WTC11 (cell line): ENCODE data around the gene JAKMIP1. TPM values are rescaled to one million over a fixed set of nuclear protein-coding genes. Genes with fewer than 3 reads are reported as not detected.

Source experiments
- ATAC-seq: fragments of 200-7000 bp; cut with Tn5 transposase; 2 replicates; pipeline ENCODE4 v1.10.0; 2021; ENCODE audit warnings: mild to moderate bottlenecking, moderate library complexity
- CTCF ChIA-PET: fragments of 300-600 bp; sonication (Branson Sonifier 250); formaldehyde crosslinking; loops from one replicate; lab custom pipeline; 2021; ENCODE audit warnings: antibody characterized with exemption; lab: Charles Lee
- POLR2A ChIA-PET: fragments of 350-600 bp; sonication (Branson Sonifier 250); formaldehyde crosslinking; loops from one replicate; lab custom pipeline; 2021; ENCODE audit warnings: antibody characterized with exemption; lab: Charles Lee
- DNase-seq: peaks from one replicate; pipeline ENCODE4 v3.0.0; 2021; ENCODE audit warnings: low spot score
- H3K27ac Mint-ChIP-seq: 2 replicates; pipeline ENCODE4 v1.8.0; 2021; ENCODE audit warnings: mixed read lengths
- H3K27me3 Mint-ChIP-seq: 2 replicates; pipeline ENCODE4 v1.8.0; 2021; ENCODE audit warnings: low read depth, mild to moderate bottlenecking, moderate library complexity, mixed read lengths
- H3K36me3 Mint-ChIP-seq: 2 replicates; pipeline ENCODE4 v1.8.0; 2021; ENCODE audit warnings: mixed read lengths
- H3K4me1 Mint-ChIP-seq: 2 replicates; pipeline ENCODE4 v1.8.0; 2022; ENCODE audit warnings: mixed read lengths
- H3K4me3 Mint-ChIP-seq: 2 replicates; pipeline ENCODE4 v1.8.0; 2021; ENCODE audit warnings: mild to moderate bottlenecking, moderate library complexity, mixed read lengths
- H3K9me3 Mint-ChIP-seq: 2 replicates; pipeline ENCODE4 v1.8.0; 2021; ENCODE audit warnings: mixed read lengths
- ATF2 ChIP-seq: sonication (generic); formaldehyde crosslinking; IDR thresholded peaks from 2 replicates; pipeline ENCODE4 v1.8.1; 2022; ENCODE audit warnings: low read depth, missing genetic modification reagents, borderline replicate concordance
- ATF3 ChIP-seq: sonication (generic); formaldehyde crosslinking; conservative IDR thresholded peaks from 2 replicates; pipeline ENCODE4 v1.8.1; 2022; ENCODE audit warnings: mild to moderate bottlenecking, missing genetic modification reagents
- CBFB ChIP-seq: sonication (generic); formaldehyde crosslinking; IDR thresholded peaks from 2 replicates; pipeline ENCODE4 v1.8.1; 2022; ENCODE audit warnings: mild to moderate bottlenecking, low read depth, missing genetic modification reagents
- CDX4 ChIP-seq: fragments of 250-450 bp; sonication (Bioruptor Pico); IDR thresholded peaks from 2 replicates; pipeline ENCODE4 v1.9.0; 2021; ENCODE audit warnings: moderate library complexity, mild to moderate bottlenecking, inconsistent platforms, borderline replicate concordance
- CREM ChIP-seq: sonication (generic); formaldehyde crosslinking; IDR thresholded peaks from 2 replicates; pipeline ENCODE4 v1.8.1; 2022; ENCODE audit warnings: mild to moderate bottlenecking, missing genetic modification reagents, moderate library complexity
- FOXP1 ChIP-seq: sonication (generic); formaldehyde crosslinking; IDR thresholded peaks from 2 replicates; pipeline ENCODE4 v1.8.0; 2022; ENCODE audit warnings: missing genetic modification reagents, mild to moderate bottlenecking, moderate library complexity, borderline replicate concordance
- GRHL2 ChIP-seq: fragments of 250-450 bp; sonication (Bioruptor Pico); IDR thresholded peaks from 2 replicates; pipeline ENCODE4 v1.8.0; 2022; ENCODE audit warnings: mild to moderate bottlenecking, moderate library complexity; ENCODE audit not compliant: insufficient replicate concordance, severe bottlenecking
- JAZF1 ChIP-seq: fragments of 250-450 bp; sonication (Bioruptor Pico); IDR thresholded peaks from 2 replicates; pipeline ENCODE4 v1.9.0; 2021; ENCODE audit warnings: moderate library complexity, mild to moderate bottlenecking, inconsistent platforms
- JUN ChIP-seq: sonication (generic); formaldehyde crosslinking; IDR thresholded peaks from 2 replicates; pipeline ENCODE4 v1.8.0; 2023; ENCODE audit warnings: mild to moderate bottlenecking, missing genetic modification reagents
- NFE2L1 ChIP-seq: sonication (generic); formaldehyde crosslinking; IDR thresholded peaks from 2 replicates; pipeline ENCODE4 v1.8.1; 2023; ENCODE audit warnings: missing genetic modification reagents
- NR2C2 ChIP-seq: sonication (generic); formaldehyde crosslinking; IDR thresholded peaks from 2 replicates; pipeline ENCODE4 v1.8.0; 2022; ENCODE audit warnings: mild to moderate bottlenecking, missing genetic modification reagents
- NR3C1 ChIP-seq: sonication (generic); formaldehyde crosslinking; conservative IDR thresholded peaks from 2 replicates; pipeline ENCODE4 v1.8.1; 2023; ENCODE audit warnings: low read depth, mild to moderate bottlenecking, missing genetic modification reagents
- PREB ChIP-seq: sonication (generic); formaldehyde crosslinking; IDR thresholded peaks from 2 replicates; pipeline ENCODE4 v1.8.1; 2022; ENCODE audit warnings: mild to moderate bottlenecking, missing genetic modification reagents, moderate library complexity, borderline replicate concordance
- PRRX2 ChIP-seq: fragments of 250-450 bp; sonication (Bioruptor Pico); IDR thresholded peaks from 2 replicates; pipeline ENCODE4 v1.8.0; 2021; ENCODE audit warnings: mild to moderate bottlenecking
- SMAD4 ChIP-seq: sonication (generic); formaldehyde crosslinking; IDR thresholded peaks from 2 replicates; pipeline ENCODE4 v1.8.0; 2022; ENCODE audit warnings: mild to moderate bottlenecking, missing genetic modification reagents
- USF1 ChIP-seq: sonication (generic); formaldehyde crosslinking; IDR thresholded peaks from 2 replicates; pipeline ENCODE4 v1.8.0; 2022; ENCODE audit warnings: mild to moderate bottlenecking, missing genetic modification reagents
- ZNF121 ChIP-seq: sonication (generic); formaldehyde crosslinking; IDR thresholded peaks from 2 replicates; pipeline ENCODE4 v1.8.0; 2023; ENCODE audit warnings: missing genetic modification reagents
- ZNF416 ChIP-seq: fragments of 250-450 bp; sonication (Bioruptor Pico); IDR thresholded peaks from 2 replicates; pipeline ENCODE4 v1.9.0; 2021; ENCODE audit warnings: mild to moderate bottlenecking, inconsistent platforms
- total RNA-seq: library from RNA; stranded (reverse); gene quantifications from 3 replicates; pipeline ENCODE4 v1.2.3, GENCODE V29; 2021
- TF ChIP-seq, protein P1 (sequence below): sonication (generic); formaldehyde crosslinking; IDR thresholded peaks from 2 replicates; pipeline ENCODE4 v1.8.1; 2023; ENCODE audit warnings: mild to moderate bottlenecking, moderate library complexity, missing genetic modification reagents
- TF ChIP-seq, protein P2 (sequence below): sonication (generic); formaldehyde crosslinking; conservative IDR thresholded peaks from 2 replicates; pipeline ENCODE4 v1.8.1; 2023; ENCODE audit warnings: mild to moderate bottlenecking, low read depth, missing genetic modification reagents, moderate library complexity
- TF ChIP-seq, protein P3 (sequence below): sonication (generic); formaldehyde crosslinking; IDR thresholded peaks from 2 replicates; pipeline ENCODE4 v1.8.1; 2023; ENCODE audit warnings: mild to moderate bottlenecking, missing genetic modification reagents

JAKMIP1 gene
- total RNA-seq, 1 experiment from 2014 or later: 4.0 TPM

- TF ChIP-seq, protein P1, sequence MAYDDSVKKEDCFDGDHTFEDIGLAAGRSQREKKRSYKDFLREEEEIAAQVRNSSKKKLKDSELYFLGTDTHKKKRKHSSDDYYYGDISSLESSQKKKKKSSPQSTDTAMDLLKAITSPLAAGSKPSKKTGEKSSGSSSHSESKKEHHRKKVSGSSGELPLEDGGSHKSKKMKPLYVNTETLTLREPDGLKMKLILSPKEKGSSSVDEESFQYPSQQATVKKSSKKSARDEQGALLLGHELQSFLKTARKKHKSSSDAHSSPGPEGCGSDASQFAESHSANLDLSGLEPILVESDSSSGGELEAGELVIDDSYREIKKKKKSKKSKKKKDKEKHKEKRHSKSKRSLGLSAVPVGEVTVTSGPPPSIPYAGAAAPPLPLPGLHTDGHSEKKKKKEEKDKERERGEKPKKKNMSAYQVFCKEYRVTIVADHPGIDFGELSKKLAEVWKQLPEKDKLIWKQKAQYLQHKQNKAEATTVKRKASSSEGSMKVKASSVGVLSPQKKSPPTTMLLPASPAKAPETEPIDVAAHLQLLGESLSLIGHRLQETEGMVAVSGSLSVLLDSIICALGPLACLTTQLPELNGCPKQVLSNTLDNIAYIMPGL (CRISPR knock-in tag): no peak
- no peak for TF ChIP-seq NR2C2 (CRISPR knock-in tag)
- TF ChIP-seq FOXP1 (CRISPR knock-in tag): no peak
- TF ChIP-seq PRRX2: no peak
Measured at GRCh38 chr4:6107114-6107791, 93.1 kb downstream of the JAKMIP1 start (continued).

DNA sequence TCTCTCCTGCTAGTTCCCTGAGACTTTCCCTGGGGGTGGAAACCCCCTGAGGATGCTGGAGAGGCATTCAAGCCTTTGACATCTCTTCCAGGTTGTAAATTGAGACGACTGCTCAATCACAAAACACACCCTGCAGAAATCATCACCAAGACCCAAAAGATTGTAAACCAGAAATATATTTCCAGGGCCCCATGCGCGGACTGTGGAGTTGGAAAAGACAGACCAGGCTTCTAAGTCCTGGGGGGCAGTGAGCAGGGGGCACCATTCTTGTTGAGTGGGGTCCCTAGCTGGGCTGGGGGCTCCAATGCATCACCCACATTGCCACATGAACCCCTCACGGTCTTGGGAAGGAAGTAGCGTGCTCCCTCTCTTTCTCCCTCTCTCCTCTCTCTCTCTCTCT, 94.2 kb downstream of the JAKMIP1 start:
- Mint-ChIP-seq H3K27me3 (peaks cover 5% of the 10 kb centered on the region), H3K36me3 (peaks cover 5% of the 10 kb centered on the region), H3K27ac (no peak overlapping the region), H3K9me3 (no peaks in the 10 kb centered on the region), H3K4me1 (peaks cover 29% of the 10 kb centered on the region), H3K4me3 (no peak overlapping the region)
- DNase-seq (no peak), ATAC-seq (no peak)
- TF ChIP-seq JUN: no peak
- TF ChIP-seq, protein P2, sequence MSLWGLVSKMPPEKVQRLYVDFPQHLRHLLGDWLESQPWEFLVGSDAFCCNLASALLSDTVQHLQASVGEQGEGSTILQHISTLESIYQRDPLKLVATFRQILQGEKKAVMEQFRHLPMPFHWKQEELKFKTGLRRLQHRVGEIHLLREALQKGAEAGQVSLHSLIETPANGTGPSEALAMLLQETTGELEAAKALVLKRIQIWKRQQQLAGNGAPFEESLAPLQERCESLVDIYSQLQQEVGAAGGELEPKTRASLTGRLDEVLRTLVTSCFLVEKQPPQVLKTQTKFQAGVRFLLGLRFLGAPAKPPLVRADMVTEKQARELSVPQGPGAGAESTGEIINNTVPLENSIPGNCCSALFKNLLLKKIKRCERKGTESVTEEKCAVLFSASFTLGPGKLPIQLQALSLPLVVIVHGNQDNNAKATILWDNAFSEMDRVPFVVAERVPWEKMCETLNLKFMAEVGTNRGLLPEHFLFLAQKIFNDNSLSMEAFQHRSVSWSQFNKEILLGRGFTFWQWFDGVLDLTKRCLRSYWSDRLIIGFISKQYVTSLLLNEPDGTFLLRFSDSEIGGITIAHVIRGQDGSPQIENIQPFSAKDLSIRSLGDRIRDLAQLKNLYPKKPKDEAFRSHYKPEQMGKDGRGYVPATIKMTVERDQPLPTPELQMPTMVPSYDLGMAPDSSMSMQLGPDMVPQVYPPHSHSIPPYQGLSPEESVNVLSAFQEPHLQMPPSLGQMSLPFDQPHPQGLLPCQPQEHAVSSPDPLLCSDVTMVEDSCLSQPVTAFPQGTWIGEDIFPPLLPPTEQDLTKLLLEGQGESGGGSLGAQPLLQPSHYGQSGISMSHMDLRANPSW (CRISPR knock-in tag): no peak
- TF ChIP-seq ATF3 (CRISPR knock-in tag): no peak
- no peak for TF ChIP-seq USF1 (CRISPR knock-in tag)
- TF ChIP-seq PRRX2: no peak
- no peak for TF ChIP-seq CDX4 (CRISPR knock-in tag)
- TF ChIP-seq, protein P3, sequence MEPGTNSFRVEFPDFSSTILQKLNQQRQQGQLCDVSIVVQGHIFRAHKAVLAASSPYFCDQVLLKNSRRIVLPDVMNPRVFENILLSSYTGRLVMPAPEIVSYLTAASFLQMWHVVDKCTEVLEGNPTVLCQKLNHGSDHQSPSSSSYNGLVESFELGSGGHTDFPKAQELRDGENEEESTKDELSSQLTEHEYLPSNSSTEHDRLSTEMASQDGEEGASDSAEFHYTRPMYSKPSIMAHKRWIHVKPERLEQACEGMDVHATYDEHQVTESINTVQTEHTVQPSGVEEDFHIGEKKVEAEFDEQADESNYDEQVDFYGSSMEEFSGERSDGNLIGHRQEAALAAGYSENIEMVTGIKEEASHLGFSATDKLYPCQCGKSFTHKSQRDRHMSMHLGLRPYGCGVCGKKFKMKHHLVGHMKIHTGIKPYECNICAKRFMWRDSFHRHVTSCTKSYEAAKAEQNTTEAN (CRISPR knock-in tag): no peak
- no peak for TF ChIP-seq NFE2L1
- TF ChIP-seq SMAD4 (CRISPR knock-in tag): no peak
- TF ChIP-seq NR3C1 (CRISPR knock-in tag): no peak
- no peak for TF ChIP-seq ATF2 (CRISPR knock-in tag)
- no peak for TF ChIP-seq ZNF121
- TF ChIP-seq GRHL2 (CRISPR knock-in tag): no peak
- TF ChIP-seq JAZF1 (CRISPR knock-in tag): no peak
- TF ChIP-seq CBFB (CRISPR knock-in tag): no peak
- TF ChIP-seq ZNF416: no peak
- TF ChIP-seq PREB: no peak
- no peak for TF ChIP-seq CREM (CRISPR knock-in tag)
- ChIA-PET CTCF (interaction anchor here (1.5 kb wide), 1 partner anchor 98 kb away, joined by 4 read pairs; no protein-coding TSS in a partner anchor), POLR2A (no interaction called here)
